OCI-LY1 (cell line): ENCODE data around the gene MRTFA.

Experiments
- CTCF ChIP-seq: fragments of 200-600 bp; sonication (generic), shearing (Covaris generic); IDR thresholded peaks from 2 replicates; pipeline ENCODE4 v1.5.1; 2017; ENCODE audit warnings: mild to moderate bottlenecking, antibody characterized with exemption, low read length, moderate library complexity, mixed read lengths
- EZH2 ChIP-seq: fragments of 200-600 bp; sonication (generic), shearing (Covaris generic); IDR thresholded peaks from 2 replicates; pipeline ENCODE4 v1.8.0; 2017; ENCODE audit warnings: borderline replicate concordance, mixed run types, mild to moderate bottlenecking, antibody characterized with exemption, low read length, moderate library complexity, mixed read lengths

- no peak for TF ChIP-seq CTCF
- no peak for TF ChIP-seq EZH2
Measured at GRCh38 chr22:40444178-40444831, 192.2 kb downstream of the MRTFA start.
